ENCODE data around the gene IPO9. TPM values are rescaled to one million over a fixed set of nuclear protein-coding genes. Genes with fewer than 3 reads are reported as not detected.

The IPO9 gene
- total RNA-seq, 1 donor from 2014 or later, result 50.2 TPM

GRCh38 chr1:201883266-201883665 is 54.3 kb downstream of the IPO9 start:
- H2AFZ ChIP-seq (ENCODE audit: low read depth, low read length), result no peak overlapping the region
- H3K4me2 ChIP-seq (ENCODE audit: low read length), result peak overlapping the region; percentile 58
- Mint-ChIP-seq H3K27ac (ENCODE audit: unreplicated experiment) (peak overlapping the region; percentile 75), H3K9me3 (ENCODE audit: unreplicated experiment) (no peaks in the 10 kb centered on the region), H3K4me3 (ENCODE audit: unreplicated experiment) (peak overlapping the region; percentile 58), H3K36me3 (ENCODE audit: low read depth, unreplicated experiment) (no peaks in the 10 kb centered on the region), H3K27me3 (ENCODE audit: low read depth, unreplicated experiment) (peaks cover 10% of the 10 kb centered on the region), H3K4me1 (ENCODE audit: low read depth, unreplicated experiment) (peaks cover 32% of the 10 kb centered on the region)
- H3K27me3 ChIP-seq (ENCODE audit: insufficient read depth, low read length), result no peaks in the 10 kb centered on the region
- H3K9me3 ChIP-seq (ENCODE audit: insufficient read depth, low read depth, low read length), result no peaks in the 10 kb centered on the region
- H3K36me3 ChIP-seq (ENCODE audit: insufficient read depth, low read length), result no peaks in the 10 kb centered on the region
- H3K4me3 ChIP-seq (ENCODE audit: insufficient read depth, low read depth, low read length), result no peak overlapping the region
- DNase-seq (ENCODE audit: low read depth), result no peak
- no peaks in the 10 kb centered on the region for H4K20me1 ChIP-seq (ENCODE audit: insufficient read depth, low read length)
- TF ChIP-seq, protein P1, sequence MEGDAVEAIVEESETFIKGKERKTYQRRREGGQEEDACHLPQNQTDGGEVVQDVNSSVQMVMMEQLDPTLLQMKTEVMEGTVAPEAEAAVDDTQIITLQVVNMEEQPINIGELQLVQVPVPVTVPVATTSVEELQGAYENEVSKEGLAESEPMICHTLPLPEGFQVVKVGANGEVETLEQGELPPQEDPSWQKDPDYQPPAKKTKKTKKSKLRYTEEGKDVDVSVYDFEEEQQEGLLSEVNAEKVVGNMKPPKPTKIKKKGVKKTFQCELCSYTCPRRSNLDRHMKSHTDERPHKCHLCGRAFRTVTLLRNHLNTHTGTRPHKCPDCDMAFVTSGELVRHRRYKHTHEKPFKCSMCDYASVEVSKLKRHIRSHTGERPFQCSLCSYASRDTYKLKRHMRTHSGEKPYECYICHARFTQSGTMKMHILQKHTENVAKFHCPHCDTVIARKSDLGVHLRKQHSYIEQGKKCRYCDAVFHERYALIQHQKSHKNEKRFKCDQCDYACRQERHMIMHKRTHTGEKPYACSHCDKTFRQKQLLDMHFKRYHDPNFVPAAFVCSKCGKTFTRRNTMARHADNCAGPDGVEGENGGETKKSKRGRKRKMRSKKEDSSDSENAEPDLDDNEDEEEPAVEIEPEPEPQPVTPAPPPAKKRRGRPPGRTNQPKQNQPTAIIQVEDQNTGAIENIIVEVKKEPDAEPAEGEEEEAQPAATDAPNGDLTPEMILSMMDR (IDR thresholded peaks at IDR 0.05; ENCODE audit: insufficient read depth, low read depth, low read length), result no peak
- no peak for TF ChIP-seq EZH2 (IDR thresholded peaks at IDR 0.05; ENCODE audit: insufficient read depth, low read length)
- FAIRE-seq, result no peak
- no peaks in the 10 kb centered on the region for H3K79me2 ChIP-seq (ENCODE audit: insufficient read depth, low read length)
- no peak overlapping the region for H3K9ac ChIP-seq (ENCODE audit: low read length)
- peaks cover 27% of the 10 kb centered on the region for H3K4me1 ChIP-seq (ENCODE audit: insufficient read depth, low read length)
- peak overlapping the region; percentile 33 for H3K27ac ChIP-seq (ENCODE audit: low read depth, low read length)

DNA sequence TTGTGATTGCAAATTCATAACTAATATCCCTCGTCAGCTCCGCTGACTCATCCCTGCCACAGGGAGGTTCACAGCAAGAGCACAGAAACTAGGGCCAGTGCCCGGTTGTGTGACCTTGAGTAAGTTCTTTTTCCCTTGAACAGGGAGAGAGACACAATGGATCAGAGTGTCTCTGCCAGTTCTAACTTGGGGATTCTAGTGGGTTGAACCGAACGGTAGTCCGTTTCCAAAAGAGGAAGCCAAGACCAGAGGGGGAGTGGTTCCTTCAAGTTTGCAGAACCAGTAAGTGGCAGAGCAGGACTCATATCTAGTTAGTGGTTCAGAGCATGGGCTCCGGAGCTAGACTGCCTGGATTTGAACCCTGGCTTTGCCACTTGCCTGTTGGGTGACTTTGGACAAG is 54.8 kb downstream of the IPO9 start:
- H3K9ac ChIP-seq (ENCODE audit: low read length), result no peak overlapping the region

DNA sequence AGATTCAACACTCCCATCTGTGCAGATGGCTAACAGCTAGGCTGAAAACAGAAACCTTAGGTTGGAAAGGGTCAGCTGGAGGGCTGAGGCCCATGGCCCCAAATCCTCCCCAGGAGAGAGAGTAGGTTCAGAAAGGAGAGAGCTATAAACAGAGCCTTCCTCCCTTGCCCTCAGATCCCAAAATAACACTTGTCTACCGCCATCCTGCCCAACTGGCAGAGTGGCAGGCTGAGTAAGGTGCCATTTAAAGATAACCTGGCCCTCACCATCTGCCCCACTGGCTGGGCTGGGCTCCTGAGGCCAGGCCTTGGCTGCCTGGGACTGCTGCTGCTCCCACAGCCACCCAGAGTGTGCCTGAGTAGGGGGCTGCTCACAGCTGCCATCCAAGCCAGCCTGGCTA is 55.5 kb downstream of the IPO9 start:
- H3K27me3 Mint-ChIP-seq (ENCODE audit: low read depth, unreplicated experiment), result peaks cover 11% of the 10 kb centered on the region
- DNase-seq (ENCODE audit: low read depth) (no peak), FAIRE-seq (no peak)
- no peaks in the 10 kb centered on the region for H3K9me3 Mint-ChIP-seq (ENCODE audit: unreplicated experiment)
- Histone ChIP-seq H3K27me3 (ENCODE audit: insufficient read depth, low read length) (no peaks in the 10 kb centered on the region), H3K4me1 (ENCODE audit: insufficient read depth, low read length) (peaks cover 34% of the 10 kb centered on the region), H3K9ac (ENCODE audit: low read length) (no peak overlapping the region), H3K4me3 (ENCODE audit: insufficient read depth, low read depth, low read length) (no peak overlapping the region), H3K36me3 (ENCODE audit: insufficient read depth, low read length) (no peaks in the 10 kb centered on the region), H3K79me2 (ENCODE audit: insufficient read depth, low read length) (peaks cover 5% of the 10 kb centered on the region), H3K4me2 (ENCODE audit: low read length) (no peak overlapping the region), H3K9me3 (ENCODE audit: insufficient read depth, low read depth, low read length) (no peaks in the 10 kb centered on the region), H2AFZ (ENCODE audit: low read depth, low read length) (no peak overlapping the region), H4K20me1 (ENCODE audit: insufficient read depth, low read length) (peaks cover under 1% of the 10 kb centered on the region), H3K27ac (ENCODE audit: low read depth, low read length) (no peak overlapping the region)
- TF ChIP-seq, protein P1 (IDR thresholded peaks at IDR 0.05; ENCODE audit: insufficient read depth, low read depth, low read length), result no peak
- TF ChIP-seq EZH2 (IDR thresholded peaks at IDR 0.05; ENCODE audit: insufficient read depth, low read length), result no peak
- H3K4me3 Mint-ChIP-seq (ENCODE audit: unreplicated experiment), result no peak overlapping the region
- H3K4me1 Mint-ChIP-seq (ENCODE audit: low read depth, unreplicated experiment), result peaks cover 32% of the 10 kb centered on the region
- no peak overlapping the region for H3K27ac Mint-ChIP-seq (ENCODE audit: unreplicated experiment)
- H3K36me3 Mint-ChIP-seq (ENCODE audit: low read depth, unreplicated experiment), result peaks cover under 1% of the 10 kb centered on the region

More for the DNA sequence above, 54.8 kb downstream of the IPO9 start:
- no peaks in the 10 kb centered on the region for H3K79me2 ChIP-seq (ENCODE audit: insufficient read depth, low read length)
- Mint-ChIP-seq H3K27ac (ENCODE audit: unreplicated experiment) (peak overlapping the region; percentile 81), H3K4me3 (ENCODE audit: unreplicated experiment) (no peak overlapping the region), H3K9me3 (ENCODE audit: unreplicated experiment) (no peaks in the 10 kb centered on the region), H3K27me3 (ENCODE audit: low read depth, unreplicated experiment) (peaks cover 10% of the 10 kb centered on the region), H3K4me1 (ENCODE audit: low read depth, unreplicated experiment) (peaks cover 32% of the 10 kb centered on the region), H3K36me3 (ENCODE audit: low read depth, unreplicated experiment) (no peaks in the 10 kb centered on the region)
- no peak for TF ChIP-seq EZH2 (IDR thresholded peaks at IDR 0.05; ENCODE audit: insufficient read depth, low read length)
- TF ChIP-seq, protein P1 (IDR thresholded peaks at IDR 0.05; ENCODE audit: insufficient read depth, low read depth, low read length), result no peak
- H2AFZ ChIP-seq (ENCODE audit: low read depth, low read length), result no peak overlapping the region
- H3K27ac ChIP-seq (ENCODE audit: low read depth, low read length), result no peak overlapping the region
- H3K27me3 ChIP-seq (ENCODE audit: insufficient read depth, low read length), result no peaks in the 10 kb centered on the region
- DNase-seq (ENCODE audit: low read depth) (peak; percentile 33), FAIRE-seq (no peak)
- peak overlapping the region; percentile 58 for H3K4me2 ChIP-seq (ENCODE audit: low read length)
- H3K36me3 ChIP-seq (ENCODE audit: insufficient read depth, low read length), result no peaks in the 10 kb centered on the region
- H3K4me1 ChIP-seq (ENCODE audit: insufficient read depth, low read length), result peaks cover 30% of the 10 kb centered on the region
- H4K20me1 ChIP-seq (ENCODE audit: insufficient read depth, low read length), result no peaks in the 10 kb centered on the region
- H3K9me3 ChIP-seq (ENCODE audit: insufficient read depth, low read depth, low read length), result no peaks in the 10 kb centered on the region
- H3K4me3 ChIP-seq (ENCODE audit: insufficient read depth, low read depth, low read length), result no peak overlapping the region

All from astrocyte (in vitro differentiated cells and primary cell).